Tibial nerve (tissue), 4 donors: ENCODE results near the gene RARS2.

Source experiments
- CTCF ChIP-seq, 5 experiments: fragments of 200-600 bp in 3 of 5; fragments of 450-650 bp in 2 of 5; sonication (generic) in 3 of 5; IDR thresholded peaks; one replicate each; pipeline ENCODE4 v1.5.1; 2016 to 2019; ENCODE audit warnings: antibody characterized with exemption in 5 of 5, mild to moderate bottlenecking in 3 of 5, moderate library complexity in 2 of 5
- EP300 ChIP-seq, 2 donors: sonication (generic); formaldehyde crosslinking; IDR thresholded peaks; one replicate each; pipeline ENCODE4 v1.6.1; 2017; ENCODE audit warnings: antibody characterized with exemption in 2 of 2, mild to moderate bottlenecking in 1 of 2
- POLR2A ChIP-seq, 2 donors: fragments of 450-650 bp; IDR thresholded peaks; one replicate each; pipeline ENCODE4 v1.6.1; 2017; ENCODE audit warnings: antibody characterized with exemption in 2 of 2, mild to moderate bottlenecking in 2 of 2, moderate library complexity in 2 of 2

DNA sequence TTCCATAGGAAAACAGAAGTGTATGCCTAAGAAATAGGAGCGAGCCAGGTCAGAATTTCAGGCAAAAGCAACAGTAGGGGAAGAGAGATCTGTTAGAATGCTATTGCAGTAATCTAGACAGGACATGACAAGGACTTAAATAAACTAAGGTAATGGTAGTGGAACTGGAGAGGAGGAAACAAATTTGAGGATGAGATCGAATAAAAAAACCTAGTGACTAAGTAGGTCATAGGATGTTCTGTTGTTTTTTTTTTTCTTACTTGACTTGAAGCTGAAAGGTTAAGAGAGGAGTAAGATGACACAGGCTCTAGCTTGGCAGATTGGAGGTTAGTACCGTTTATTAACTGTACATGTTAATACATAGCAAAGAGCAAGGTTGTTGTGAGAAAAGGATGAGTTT lies 28.7 kb upstream of the RARS2 start:
- TF ChIP-seq CTCF (IDR thresholded peaks at IDR 0.05), result no peak
- no peak for TF ChIP-seq POLR2A (IDR thresholded peaks at IDR 0.05)
- TF ChIP-seq EP300 (IDR thresholded peaks at IDR 0.05), result no peak
